A375 (cell line): Measurements from ENCODE around the gene RHOG. TPM values are rescaled to one million over a fixed set of nuclear protein-coding genes. Genes with fewer than 3 reads are reported as not detected.

Experiments used
- small RNA-seq: library from RNA; depleted of rRNA; stranded (forward); fragments of <200 nt; gene quantifications from one replicate; pipeline ENCODE3, GENCODE V24; 2014
- total RNA-seq: library from RNA; depleted of rRNA; stranded (reverse); fragments of >200 nt; shearing (Covaris generic); gene quantifications from 2 replicates; pipeline ENCODE4 v1.2.3, GENCODE V29; 2014; rRNA removed

Gene RHOG
- total RNA-seq: 11.8 and 17.5 TPM in 2 replicates

GRCh38 chr11:3840870-3841425 lies at the start of gene RHOG:
Gene RHOG, minus strand, starts transcription at chr11:3840959. Its CDS starts 12,821 bp downstream, at chr11:3828138.

GRCh38 chr11:3854977-3855807 lies 14.4 kb upstream of the RHOG start, which contains the start of gene STIM1:
Gene STIM1, plus strand, starts transcription at chr11:3855664. Its CDS starts 607 bp downstream, at chr11:3856271.

GRCh38 chr11:3807909-3808860 lies 32.6 kb downstream of the RHOG start, which contains the start of gene PGAP2:
Gene PGAP2, plus strand, starts transcription at chr11:3808560. Its CDS starts 2,700 bp downstream, at chr11:3811260.

GRCh38 chr11:3797329-3798090 lies 43.2 kb downstream of the RHOG start, which contains the start of gene NUP98:
Gene NUP98, minus strand, starts transcription at chr11:3797554. Its CDS starts 15,437 bp downstream, at chr11:3782117.

Small RNAs within 50 kb of the gene (small RNA-seq; reads per million reads assigned to genes)
- gene RNU7-50P: not detected

Other genes with a start within 250 kb of the RHOG start
- not detected in 2 replicates for gene ART5, start 199.0 kb downstream of the RHOG start, total RNA-seq
- gene ART1, start 195.8 kb downstream of the RHOG start, total RNA-seq: not detected in 2 replicates
- gene CHRNA10, start 169.6 kb downstream of the RHOG start, total RNA-seq: 0.41 and 1.4 TPM in 2 replicates
- gene NUP98, start 43.4 kb downstream of the RHOG start, total RNA-seq: 73.4 and 108 TPM in 2 replicates
- gene PGAP2, start 32.4 kb downstream of the RHOG start, total RNA-seq: 8.5 and 18.5 TPM in 2 replicates
- 9.6 and 11.0 TPM in 2 replicates for gene STIM1, start 14.7 kb upstream of the RHOG start, total RNA-seq